ENCODE results near the gene ANXA1.

ANXA1 gene

DNA sequence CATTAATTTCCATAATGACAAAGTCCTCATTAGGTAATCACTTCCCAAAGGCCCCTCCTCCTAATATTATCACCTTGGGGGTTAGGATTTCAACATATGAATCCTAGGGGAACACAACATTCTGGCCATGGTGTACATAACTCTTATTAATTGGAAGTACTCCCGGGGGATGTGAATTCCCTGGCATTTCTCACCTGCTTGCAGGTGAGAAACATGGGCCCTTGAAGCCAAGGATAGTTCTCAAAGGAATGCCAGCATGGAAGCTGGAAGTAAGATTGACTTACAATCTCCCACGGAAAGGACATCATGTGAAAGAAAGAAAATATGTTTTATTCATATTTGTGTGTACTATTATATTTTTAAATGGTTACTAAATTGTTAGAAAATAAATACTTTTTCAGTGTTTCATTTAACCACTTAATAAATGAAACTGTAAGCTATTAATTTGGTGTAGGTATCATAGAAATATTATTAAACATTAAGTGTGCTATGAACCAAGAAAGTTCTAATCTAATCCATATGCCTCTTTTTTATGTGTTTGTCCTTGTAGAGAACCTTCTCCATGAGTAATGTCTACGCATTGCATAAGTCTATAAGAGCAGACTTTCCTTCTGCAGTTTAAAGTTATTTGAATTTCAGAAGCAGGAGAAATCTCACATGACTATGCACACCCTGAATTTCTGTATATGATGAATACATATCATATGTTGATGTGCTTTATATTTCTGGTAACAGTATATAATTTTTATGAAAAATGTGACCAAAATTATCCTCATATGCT, 59.4 kb downstream of the ANXA1 start:
- DNase-seq (ENCODE audit: low read depth, low spot score), result no peak

DNA sequence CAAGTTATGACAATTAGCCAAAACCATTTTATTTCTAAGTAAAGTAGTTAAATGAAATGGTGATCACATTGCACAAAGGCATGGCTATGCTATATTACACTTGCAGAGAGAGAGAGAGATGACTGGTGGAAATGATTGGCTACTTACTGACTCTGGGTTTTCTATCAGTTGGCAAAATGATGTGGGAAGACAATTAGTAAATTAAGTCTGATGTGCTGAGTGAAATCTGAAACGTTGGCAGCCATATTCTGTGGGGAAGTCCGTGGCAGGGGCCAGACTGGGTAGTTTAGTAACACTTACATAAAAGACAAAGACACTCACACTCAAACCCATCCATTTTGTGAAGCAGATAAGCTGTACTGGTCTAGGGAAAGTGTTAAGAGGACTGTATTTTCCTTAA, 61.6 kb downstream of the ANXA1 start:
- DNase-seq (ENCODE audit: low read depth, low spot score), result no peak

DNA sequence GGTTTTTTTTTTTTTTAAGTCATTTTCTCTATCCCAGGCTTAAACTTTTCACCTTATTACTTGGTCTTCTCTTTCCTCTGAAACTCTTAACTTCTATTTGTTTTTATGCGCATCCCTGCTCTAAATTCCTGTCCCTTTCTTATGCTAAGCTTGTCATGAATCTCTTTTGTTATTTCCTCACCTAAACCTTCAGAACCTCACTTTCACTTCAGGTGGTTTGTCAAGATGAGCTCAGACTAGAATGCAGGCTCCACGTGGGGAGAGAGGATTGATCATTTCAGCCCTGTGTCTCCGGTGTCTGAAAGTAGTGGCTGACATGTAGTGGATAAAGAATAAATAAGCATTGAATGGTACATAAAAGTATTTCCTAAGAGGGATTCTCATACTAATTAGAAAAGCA, 63.6 kb downstream of the ANXA1 start:
- no peak for DNase-seq (ENCODE audit: low read depth, low spot score)

DNA sequence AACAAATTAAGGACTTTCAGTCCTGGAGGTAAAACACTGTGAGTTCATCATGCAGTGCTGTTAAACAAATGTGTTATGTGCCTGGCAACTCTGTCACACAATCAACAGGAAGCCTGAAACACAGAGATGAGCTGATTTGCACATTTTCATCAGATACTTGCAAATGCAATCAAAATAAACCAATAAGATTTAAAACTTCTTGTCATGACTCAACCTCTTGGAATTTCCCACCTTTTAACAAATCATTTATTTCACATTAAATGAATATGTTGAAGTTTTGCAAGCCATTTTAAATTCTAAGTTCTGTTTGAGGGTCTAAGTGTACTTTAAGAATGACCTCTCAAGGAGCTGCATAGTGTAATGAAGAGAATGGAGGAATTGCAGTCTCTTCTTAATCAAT, 64.4 kb downstream of the ANXA1 start:
- DNase-seq (ENCODE audit: low read depth, low spot score), result no peak

Measured in astrocyte of the hippocampus (primary cell).